PC-9 (cell line): ENCODE results near the gene AMOTL1.

Experiments used
- EZH2 ChIP-seq: fragments of 200-600 bp; sonication (generic); IDR thresholded peaks from 2 replicates; pipeline ENCODE4 v1.8.0; 2017; ENCODE audit warnings: antibody characterized with exemption, low read depth
- TF ChIP-seq, protein P1 (sequence below): fragments of 200-600 bp; sonication (generic); conservative IDR thresholded peaks from 2 replicates; pipeline ENCODE4 v1.6.1; 2017; ENCODE audit warnings: mixed run types, antibody characterized with exemption, mild to moderate bottlenecking, moderate library complexity

DNA sequence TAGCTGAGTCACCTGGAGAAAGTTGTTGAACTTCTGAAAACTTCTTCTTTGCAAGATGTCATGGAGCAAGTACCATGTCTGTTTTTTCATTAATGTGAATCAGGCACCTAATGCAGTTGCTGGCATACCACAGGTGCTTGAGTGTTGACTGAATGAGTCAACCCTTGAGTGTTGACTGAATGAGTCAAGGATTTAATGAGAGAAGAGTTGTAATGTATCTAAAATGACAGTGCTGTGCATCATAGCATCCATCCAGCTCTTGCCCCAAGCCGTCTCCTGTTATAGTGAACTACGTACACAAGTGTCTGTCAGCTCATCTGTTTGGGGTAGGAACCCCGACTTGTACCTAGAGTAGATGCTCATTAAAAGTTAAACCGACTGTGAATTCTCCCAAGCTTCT is 112.1 kb downstream of the AMOTL1 start:
- TF ChIP-seq, protein P1, sequence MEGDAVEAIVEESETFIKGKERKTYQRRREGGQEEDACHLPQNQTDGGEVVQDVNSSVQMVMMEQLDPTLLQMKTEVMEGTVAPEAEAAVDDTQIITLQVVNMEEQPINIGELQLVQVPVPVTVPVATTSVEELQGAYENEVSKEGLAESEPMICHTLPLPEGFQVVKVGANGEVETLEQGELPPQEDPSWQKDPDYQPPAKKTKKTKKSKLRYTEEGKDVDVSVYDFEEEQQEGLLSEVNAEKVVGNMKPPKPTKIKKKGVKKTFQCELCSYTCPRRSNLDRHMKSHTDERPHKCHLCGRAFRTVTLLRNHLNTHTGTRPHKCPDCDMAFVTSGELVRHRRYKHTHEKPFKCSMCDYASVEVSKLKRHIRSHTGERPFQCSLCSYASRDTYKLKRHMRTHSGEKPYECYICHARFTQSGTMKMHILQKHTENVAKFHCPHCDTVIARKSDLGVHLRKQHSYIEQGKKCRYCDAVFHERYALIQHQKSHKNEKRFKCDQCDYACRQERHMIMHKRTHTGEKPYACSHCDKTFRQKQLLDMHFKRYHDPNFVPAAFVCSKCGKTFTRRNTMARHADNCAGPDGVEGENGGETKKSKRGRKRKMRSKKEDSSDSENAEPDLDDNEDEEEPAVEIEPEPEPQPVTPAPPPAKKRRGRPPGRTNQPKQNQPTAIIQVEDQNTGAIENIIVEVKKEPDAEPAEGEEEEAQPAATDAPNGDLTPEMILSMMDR, result no peak
- TF ChIP-seq EZH2, result no peak
